A673 (cell line): ENCODE data around the gene TPR.

Source experiments
- CTCF ChIP-seq: fragments of 300-800, 200-600 bp; sonication (generic); conservative IDR thresholded peaks from 2 replicates; pipeline ENCODE4 v1.5.1; 2017; ENCODE audit warnings: low read depth, mild to moderate bottlenecking, antibody characterized with exemption, low read length, moderate library complexity, mixed read lengths
- EZH2 ChIP-seq: fragments of 200-600 bp; sonication (generic); IDR thresholded peaks from 2 replicates; pipeline ENCODE4 v1.6.1; 2017; ENCODE audit warnings: borderline replicate concordance, low read depth, mild to moderate bottlenecking, mixed read lengths, antibody characterized with exemption, low read length; ENCODE audit not compliant: poor library complexity, severe bottlenecking

GRCh38 chr1:186304982-186305949, 69.8 kb downstream of the TPR start:
- TF ChIP-seq CTCF (peak; percentile 85), EZH2 (no peak)
